Thyroid gland (tissue), 4 donors: ENCODE data around the gene MGMT.

Experiments
- POLR2A ChIP-seq, 2 donors: fragments of 450-650 bp; IDR thresholded peaks; one replicate each; pipeline ENCODE4 v1.6.1; 2017; ENCODE audit warnings: antibody characterized with exemption in 2 of 2, mild to moderate bottlenecking in 2 of 2, moderate library complexity in 1 of 2
- TF ChIP-seq, protein P1 (sequence below), 6 experiments: fragments of 200-600 bp in 3 of 6; fragments of 450-650 bp in 3 of 6; sonication (generic) in 3 of 6; IDR thresholded peaks; one replicate each; pipeline ENCODE4 v1.5.1; 2016 to 2019; ENCODE audit warnings: antibody characterized with exemption in 6 of 6, mild to moderate bottlenecking in 2 of 6, inconsistent platforms in 1 of 6, moderate library complexity in 1 of 6

DNA sequence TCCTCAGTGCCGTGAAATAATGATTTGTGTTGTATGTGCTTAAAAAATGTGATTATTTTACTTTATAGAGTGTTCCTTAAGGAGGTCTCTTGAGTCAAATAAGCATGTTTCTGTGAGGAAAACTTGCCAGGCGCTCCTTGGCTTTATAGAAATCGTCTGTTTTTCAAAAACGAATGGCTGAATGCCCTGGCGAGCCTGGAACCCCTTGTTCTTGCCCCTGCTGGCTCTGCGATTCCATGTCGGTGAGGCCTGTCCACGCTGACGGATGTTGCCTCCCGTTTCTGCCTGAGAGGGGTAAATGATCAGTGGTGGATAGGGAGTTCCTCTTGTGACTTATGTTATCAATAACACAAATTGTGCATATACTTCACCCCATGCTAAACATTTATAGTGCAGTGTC, 75.5 kb downstream of the MGMT start:
- no peak for TF ChIP-seq POLR2A (IDR thresholded peaks at IDR 0.05)
- TF ChIP-seq, protein P1, sequence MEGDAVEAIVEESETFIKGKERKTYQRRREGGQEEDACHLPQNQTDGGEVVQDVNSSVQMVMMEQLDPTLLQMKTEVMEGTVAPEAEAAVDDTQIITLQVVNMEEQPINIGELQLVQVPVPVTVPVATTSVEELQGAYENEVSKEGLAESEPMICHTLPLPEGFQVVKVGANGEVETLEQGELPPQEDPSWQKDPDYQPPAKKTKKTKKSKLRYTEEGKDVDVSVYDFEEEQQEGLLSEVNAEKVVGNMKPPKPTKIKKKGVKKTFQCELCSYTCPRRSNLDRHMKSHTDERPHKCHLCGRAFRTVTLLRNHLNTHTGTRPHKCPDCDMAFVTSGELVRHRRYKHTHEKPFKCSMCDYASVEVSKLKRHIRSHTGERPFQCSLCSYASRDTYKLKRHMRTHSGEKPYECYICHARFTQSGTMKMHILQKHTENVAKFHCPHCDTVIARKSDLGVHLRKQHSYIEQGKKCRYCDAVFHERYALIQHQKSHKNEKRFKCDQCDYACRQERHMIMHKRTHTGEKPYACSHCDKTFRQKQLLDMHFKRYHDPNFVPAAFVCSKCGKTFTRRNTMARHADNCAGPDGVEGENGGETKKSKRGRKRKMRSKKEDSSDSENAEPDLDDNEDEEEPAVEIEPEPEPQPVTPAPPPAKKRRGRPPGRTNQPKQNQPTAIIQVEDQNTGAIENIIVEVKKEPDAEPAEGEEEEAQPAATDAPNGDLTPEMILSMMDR (IDR thresholded peaks at IDR 0.05) = no peak
